ENCODE data around the gene RIMBP3B. TPM values are rescaled to one million over a fixed set of nuclear protein-coding genes. Genes with fewer than 3 reads are reported as not detected.
"Not testable (repeated sequence)": the region's sequence is repeated elsewhere in the genome, so short reads cannot be mapped to it uniquely, and the experiment has no call there.

The RIMBP3B gene
- under 1 TPM; 0.55 to 0.81 TPM for total RNA-seq

- H3K9me3 Mint-ChIP-seq, CTCF ChIA-PET, H3K4me1 Mint-ChIP-seq: not testable (repeated sequence)
Observed at GRCh38 chr22:21383701-21384467, at the start of gene RIMBP3B. Gene RIMBP3B (plus strand): TSS chr22:21383751. CDS start chr22:21383859, 108 bp downstream.

GRCh38 chr22:21357527-21357926 lies 26.0 kb upstream of the RIMBP3B start:
- H3K36me3 Mint-ChIP-seq (ENCODE audit: low read depth); H3K4me1 Mint-ChIP-seq; H3K27me3 Mint-ChIP-seq; H3K27ac Mint-ChIP-seq; POLR2A ChIA-PET; DNase-seq; CTCF ChIA-PET; H3K9me3 Mint-ChIP-seq; H3K4me3 Mint-ChIP-seq: not testable (repeated sequence)

More at GRCh38 chr22:21383701-21384467, at the start of gene RIMBP3B:
- H3K27me3 Mint-ChIP-seq; POLR2A ChIA-PET; H3K4me3 Mint-ChIP-seq; H3K36me3 Mint-ChIP-seq (ENCODE audit: low read depth); H3K27ac Mint-ChIP-seq; DNase-seq: not testable (repeated sequence)

GRCh38 chr22:21360525-21360924 lies 23.0 kb upstream of the RIMBP3B start:
- H3K4me1 Mint-ChIP-seq; POLR2A ChIA-PET; DNase-seq; H3K9me3 Mint-ChIP-seq; H3K36me3 Mint-ChIP-seq (ENCODE audit: low read depth); H3K27ac Mint-ChIP-seq; CTCF ChIA-PET; H3K4me3 Mint-ChIP-seq; H3K27me3 Mint-ChIP-seq: not testable (repeated sequence)

GRCh38 chr22:21362473-21362872 lies 21.1 kb upstream of the RIMBP3B start:
- H3K27ac Mint-ChIP-seq; POLR2A ChIA-PET; H3K4me1 Mint-ChIP-seq; H3K4me3 Mint-ChIP-seq; H3K27me3 Mint-ChIP-seq; DNase-seq; CTCF ChIA-PET; H3K36me3 Mint-ChIP-seq (ENCODE audit: low read depth); H3K9me3 Mint-ChIP-seq: not testable (repeated sequence)

GRCh38 chr22:21363061-21363460 lies 20.5 kb upstream of the RIMBP3B start:
- H3K4me1 Mint-ChIP-seq; DNase-seq; H3K27me3 Mint-ChIP-seq; H3K9me3 Mint-ChIP-seq; H3K4me3 Mint-ChIP-seq; H3K36me3 Mint-ChIP-seq (ENCODE audit: low read depth); H3K27ac Mint-ChIP-seq; POLR2A ChIA-PET; CTCF ChIA-PET: not testable (repeated sequence)

- H3K27ac Mint-ChIP-seq; H3K36me3 Mint-ChIP-seq (ENCODE audit: low read depth); CTCF ChIA-PET; DNase-seq; H3K4me3 Mint-ChIP-seq; H3K27me3 Mint-ChIP-seq; H3K4me1 Mint-ChIP-seq; H3K9me3 Mint-ChIP-seq; POLR2A ChIA-PET: not testable (repeated sequence)
Observed at GRCh38 chr22:21363803-21364202, 19.7 kb upstream of the RIMBP3B start.

- CTCF ChIA-PET; H3K27me3 Mint-ChIP-seq; DNase-seq; H3K4me3 Mint-ChIP-seq; H3K4me1 Mint-ChIP-seq; POLR2A ChIA-PET; H3K36me3 Mint-ChIP-seq (ENCODE audit: low read depth); H3K9me3 Mint-ChIP-seq; H3K27ac Mint-ChIP-seq: not testable (repeated sequence)
Observed at GRCh38 chr22:21364362-21364761, 19.2 kb upstream of the RIMBP3B start.

- H3K27ac Mint-ChIP-seq; CTCF ChIA-PET; POLR2A ChIA-PET; DNase-seq; H3K4me3 Mint-ChIP-seq; H3K9me3 Mint-ChIP-seq; H3K27me3 Mint-ChIP-seq; H3K4me1 Mint-ChIP-seq; H3K36me3 Mint-ChIP-seq (ENCODE audit: low read depth): not testable (repeated sequence)
Observed at GRCh38 chr22:21365337-21365736, 18.2 kb upstream of the RIMBP3B start.

- H3K27ac Mint-ChIP-seq; H3K4me3 Mint-ChIP-seq; H3K9me3 Mint-ChIP-seq; H3K4me1 Mint-ChIP-seq; DNase-seq; CTCF ChIA-PET; H3K27me3 Mint-ChIP-seq; POLR2A ChIA-PET; H3K36me3 Mint-ChIP-seq (ENCODE audit: low read depth): not testable (repeated sequence)
Observed at GRCh38 chr22:21368603-21369310, 14.8 kb upstream of the RIMBP3B start.

GRCh38 chr22:21375880-21376279 lies 7.7 kb upstream of the RIMBP3B start:
- CTCF ChIA-PET; H3K4me1 Mint-ChIP-seq; POLR2A ChIA-PET; H3K9me3 Mint-ChIP-seq; H3K4me3 Mint-ChIP-seq; H3K27me3 Mint-ChIP-seq; H3K27ac Mint-ChIP-seq; DNase-seq; H3K36me3 Mint-ChIP-seq (ENCODE audit: low read depth): not testable (repeated sequence)

GRCh38 chr22:21384468-21385357 lies 1.2 kb downstream of the RIMBP3B start:
- DNase-seq; H3K4me3 Mint-ChIP-seq; H3K36me3 Mint-ChIP-seq (ENCODE audit: low read depth); H3K27ac Mint-ChIP-seq; CTCF ChIA-PET; H3K27me3 Mint-ChIP-seq; H3K4me1 Mint-ChIP-seq; H3K9me3 Mint-ChIP-seq; POLR2A ChIA-PET: not testable (repeated sequence)

GRCh38 chr22:21389480-21389879 lies 5.9 kb downstream of the RIMBP3B start:
- H3K4me3 Mint-ChIP-seq; H3K27me3 Mint-ChIP-seq; H3K4me1 Mint-ChIP-seq; DNase-seq; POLR2A ChIA-PET; H3K9me3 Mint-ChIP-seq; H3K27ac Mint-ChIP-seq; H3K36me3 Mint-ChIP-seq (ENCODE audit: low read depth); CTCF ChIA-PET: not testable (repeated sequence)

GRCh38 chr22:21390013-21390412 lies 6.5 kb downstream of the RIMBP3B start:
- H3K4me3 Mint-ChIP-seq; H3K27me3 Mint-ChIP-seq; DNase-seq; CTCF ChIA-PET; H3K36me3 Mint-ChIP-seq (ENCODE audit: low read depth); POLR2A ChIA-PET; H3K27ac Mint-ChIP-seq; H3K9me3 Mint-ChIP-seq; H3K4me1 Mint-ChIP-seq: not testable (repeated sequence)
